Thyroid gland (tissue), 4 donors: ENCODE measurements around the gene NAGA. TPM values are rescaled to one million over a fixed set of nuclear protein-coding genes. Genes with fewer than 3 reads are reported as not detected.

Experiments
- DNase-seq, 2 donors: peaks; one replicate each; pipeline ENCODE4 v3.0.0-alpha.2; 2019
- H3K27ac ChIP-seq, 3 donors: fragments of 200-600 bp; sonication (generic); 1 replicate in 2 of 3; 2 replicates in 1 of 3; pipeline ENCODE4 v1.5.1; 2016 to 2019; ENCODE audit warnings: mild to moderate bottlenecking in 1 of 3, moderate library complexity in 1 of 3
- H3K27me3 ChIP-seq: fragments of 200-600 bp; sonication (generic); one replicate; pipeline ENCODE4 v1.5.1; 2019
- H3K36me3 ChIP-seq, 2 donors: fragments of 200-600 bp; sonication (generic); one replicate each; pipeline ENCODE4 v1.5.1; 2016 to 2019
- H3K4me1 ChIP-seq, 2 donors: fragments of 200-600 bp; sonication (generic); one replicate each; pipeline ENCODE4 v1.5.1; 2017 to 2019
- H3K4me3 ChIP-seq, 3 donors: fragments of 200-600 bp; sonication (generic); replicated peaks in 1 of 3; 1 replicate in 2 of 3; 2 replicates in 1 of 3; pipeline ENCODE4 v1.5.1; 2016; ENCODE audit warnings: mild to moderate bottlenecking in 1 of 3
- H3K9me3 ChIP-seq: fragments of 200-600 bp; sonication (generic); one replicate; pipeline ENCODE4 v1.5.1; 2017
- CTCF ChIP-seq, 6 experiments: fragments of 200-600 bp in 3 of 6; fragments of 450-650 bp in 3 of 6; sonication (generic) in 3 of 6; IDR thresholded peaks; one replicate each; pipeline ENCODE4 v1.5.1; 2016 to 2019; ENCODE audit warnings: antibody characterized with exemption in 6 of 6, mild to moderate bottlenecking in 2 of 6, inconsistent platforms in 1 of 6, moderate library complexity in 1 of 6
- POLR2A ChIP-seq, 2 donors: fragments of 450-650 bp; IDR thresholded peaks; one replicate each; pipeline ENCODE4 v1.6.1; 2017; ENCODE audit warnings: antibody characterized with exemption in 2 of 2, mild to moderate bottlenecking in 2 of 2, moderate library complexity in 1 of 2
- WGBS, 2 donors: methylation state at CpG; one replicate each; pipeline ENCODE4 v1.1.5; 2017; 5-methylcytosine and 5-hydroxymethylcytosine counted together
- intact Hi-C: fragments of 100-400 bp; cut with DNase I; formaldehyde crosslinking; loops from one replicate; pipeline ENCODE4 v1.15.1; 2023
- total RNA-seq, 4 donors: library from RNA; depleted of rRNA; stranded (reverse); fragments of >200 nt; gene quantifications; one replicate each; pipeline ENCODE4 v1.2.3, GENCODE V29; 2016

NAGA gene
- total RNA-seq, 4 donors from 2014 or later: 36.8 to 40.9 (median 38.0) TPM

GRCh38 chr22:42086051-42086450 is 15.4 kb upstream of the NAGA start:
- Histone ChIP-seq H3K9me3 (no peaks in the 10 kb centered on the region), H3K4me1 (peaks cover 4 to 24% of the 10 kb centered on the region in 2 donors), H3K27ac (no peak overlapping the region), H3K27me3 (no peaks in the 10 kb centered on the region), H3K4me3 (no peak overlapping the region), H3K36me3 (peaks cover 15 to 33% of the 10 kb centered on the region in 2 donors)
- intact Hi-C loops: no loop called here
- WGBS, 2 donors: 75 to 81% methylated on average over 6 of the region's 6 CpGs
- no peak for TF ChIP-seq POLR2A (IDR thresholded peaks at IDR 0.05)
- TF ChIP-seq CTCF (IDR thresholded peaks at IDR 0.05): no peak
- no peak for DNase-seq

GRCh38 chr22:42084874-42085273 is 14.3 kb upstream of the NAGA start:
- TF ChIP-seq POLR2A (IDR thresholded peaks at IDR 0.05): no peak
- TF ChIP-seq CTCF (IDR thresholded peaks at IDR 0.05): no peak
- 94 to 97% methylated on average over 8 of the region's 8 CpGs for WGBS, 2 donors
- Histone ChIP-seq H3K4me3 (no peak overlapping the region), H3K27me3 (no peaks in the 10 kb centered on the region), H3K9me3 (no peaks in the 10 kb centered on the region), H3K27ac (no peak overlapping the region), H3K36me3 (peaks cover 15 to 33% of the 10 kb centered on the region in 2 donors), H3K4me1 (peaks cover 4 to 26% of the 10 kb centered on the region in 2 donors)
- DNase-seq: no peak
- intact Hi-C loops: no loop called here

- DNase-seq: no peak
- H3K4me3 ChIP-seq: no peak overlapping the region
- H3K36me3 ChIP-seq: peaks cover 15 to 33% of the 10 kb centered on the region in 2 donors
- H3K27ac ChIP-seq: no peak overlapping the region
- intact Hi-C loops: no loop called here
- no peaks in the 10 kb centered on the region for H3K9me3 ChIP-seq
- 91 to 96% methylated on average over 4 of the region's 4 CpGs for WGBS, 2 donors
- H3K4me1 ChIP-seq: peaks cover 10 to 26% of the 10 kb centered on the region in 2 donors
- no peaks in the 10 kb centered on the region for H3K27me3 ChIP-seq
- no peak for TF ChIP-seq CTCF (IDR thresholded peaks at IDR 0.05)
- TF ChIP-seq POLR2A (IDR thresholded peaks at IDR 0.05): no peak
These were observed 12.5 kb upstream of the NAGA start for GRCh38 chr22:42083119-42083518.

GRCh38 chr22:42080287-42080686 is 9.7 kb upstream of the NAGA start:
- H3K9me3 ChIP-seq: no peaks in the 10 kb centered on the region
- TF ChIP-seq POLR2A (IDR thresholded peaks at IDR 0.05): no peak
- no peak for TF ChIP-seq CTCF (IDR thresholded peaks at IDR 0.05)
- peak overlapping the region in 2 of 3 donors; percentile 32 to 60 for H3K4me3 ChIP-seq
- intact Hi-C loops: no loop called here
- DNase-seq: peak; percentile 48 to 54
- 1 to 3% methylated on average over 14 of the region's 14 CpGs for WGBS, 2 donors
- H3K4me1 ChIP-seq: peaks cover 10 to 33% of the 10 kb centered on the region in 2 donors
- peak overlapping the region; percentile 96 to 99 (median 97) for H3K27ac ChIP-seq
- no peaks in the 10 kb centered on the region for H3K27me3 ChIP-seq
- peaks cover 3 to 20% of the 10 kb centered on the region in 2 donors for H3K36me3 ChIP-seq

GRCh38 chr22:42079319-42080251 is 9.0 kb upstream of the NAGA start, which contains the start of gene SMDT1:
Gene SMDT1 (plus strand): TSS chr22:42079700. CDS start chr22:42079769, 69 bp downstream.
- H3K36me3 ChIP-seq: peaks cover 0 to 18% of the 10 kb centered on the region in 2 donors
- H3K27me3 ChIP-seq: no peaks in the 10 kb centered on the region
- intact Hi-C loops: loop anchor here (10.0 kb wide), 1 partner anchor 125 kb away; the partner anchor contains the start of gene SMIM45
- no peaks in the 10 kb centered on the region for H3K9me3 ChIP-seq
- peak; percentile 100 for DNase-seq
- peak in 1 of 2 donors; percentile 93 for TF ChIP-seq POLR2A (IDR thresholded peaks at IDR 0.05)
- TF ChIP-seq CTCF (IDR thresholded peaks at IDR 0.05): no peak
- H3K4me3 ChIP-seq: peak within 1 kb of the TSS in 2 of 3 donors; percentile 32 to 60
- 0 to 3% methylated on average over 23 to 37 of the region's 71 CpGs for WGBS, 2 donors
- peak within 1 kb of the TSS; percentile 96 to 99 (median 97) for H3K27ac ChIP-seq
- H3K4me1 ChIP-seq: peaks cover 17 to 40% of the 10 kb centered on the region in 2 donors
